HG02870 (cell line): ENCODE measurements around the gene CYP26B1.

ENCODE experiments used
- ATAC-seq: cut with Tn5 transposase; IDR thresholded peaks from one replicate; pipeline ENCODE4 v1.9.1; 2021; ENCODE audit warnings: mild to moderate bottlenecking, moderate library complexity; ENCODE audit not compliant: unreplicated experiment

CYP26B1 gene

GRCh38 chr2:72155151-72155550, 7.5 kb upstream of the CYP26B1 start:
- no peak for ATAC-seq

GRCh38 chr2:72154386-72154975, 6.8 kb upstream of the CYP26B1 start:
- no peak for ATAC-seq

GRCh38 chr2:72153924-72154323, 6.3 kb upstream of the CYP26B1 start:
- no peak for ATAC-seq

GRCh38 chr2:72153026-72153791, 5.5 kb upstream of the CYP26B1 start:
- no peak for ATAC-seq

- ATAC-seq: no peak
Observed at GRCh38 chr2:72150861-72151356, 3.2 kb upstream of the CYP26B1 start.

- ATAC-seq: no peak
Observed at GRCh38 chr2:72150157-72150860, 2.6 kb upstream of the CYP26B1 start.

GRCh38 chr2:72149556-72150156, 2.0 kb upstream of the CYP26B1 start:
- ATAC-seq: no peak

GRCh38 chr2:72148837-72149555, 1.3 kb upstream of the CYP26B1 start:
- ATAC-seq: no peak

GRCh38 chr2:72148003-72148836, 558 bp upstream of the CYP26B1 start:
- ATAC-seq: no peak

- no peak for ATAC-seq
Observed at GRCh38 chr2:72146347-72147302, 1.0 kb downstream of the CYP26B1 start.

- no peak for ATAC-seq
Observed at GRCh38 chr2:72145658-72146329, 1.9 kb downstream of the CYP26B1 start.

- ATAC-seq: no peak
Observed at GRCh38 chr2:72145289-72145657, 2.4 kb downstream of the CYP26B1 start.

- ATAC-seq: no peak
Observed at GRCh38 chr2:72144632-72145288, 2.9 kb downstream of the CYP26B1 start.

GRCh38 chr2:72144274-72144631, 3.4 kb downstream of the CYP26B1 start:
- ATAC-seq: no peak

GRCh38 chr2:72143441-72144273, 4.0 kb downstream of the CYP26B1 start:
- no peak for ATAC-seq

GRCh38 chr2:72142570-72143440, 4.9 kb downstream of the CYP26B1 start:
- no peak for ATAC-seq
